ENCODE results near the gene SLC25A6.

DNA sequence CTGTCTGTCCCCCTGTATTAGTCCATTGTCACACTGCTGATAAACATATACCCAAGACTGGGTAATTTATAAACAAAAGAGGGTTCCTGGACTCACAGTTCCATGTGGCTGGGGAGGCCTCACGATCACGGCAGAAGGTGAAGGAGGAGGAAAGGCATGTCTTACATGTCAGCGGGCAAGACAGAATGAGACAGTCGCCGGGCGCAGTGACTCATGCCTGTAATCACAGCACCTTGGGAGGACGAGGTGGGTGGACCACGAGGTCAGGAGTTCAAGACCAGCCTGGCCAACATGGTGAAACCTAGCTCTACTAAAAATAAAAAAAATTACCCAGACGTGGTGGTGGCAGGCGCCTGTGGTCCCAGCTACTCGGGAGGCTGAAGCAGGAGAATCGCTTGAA lies 30.6 kb downstream of the SLC25A6 start:
- TF ChIP-seq POLR2AphosphoS5 (IDR thresholded peaks at IDR 0.05) (no peak), REST (IDR thresholded peaks at IDR 0.05; ENCODE audit: borderline replicate concordance) (no peak), RAD21 (conservative IDR thresholded peaks at IDR 0.05) (no peak), EZH2 (IDR thresholded peaks at IDR 0.05; ENCODE audit: borderline replicate concordance, insufficient read depth, low read length, poor library complexity, severe bottlenecking) (no peak), EP300 (conservative IDR thresholded peaks at IDR 0.05; ENCODE audit: poor library complexity, severe bottlenecking) (no peak), TAF1 (IDR thresholded peaks at IDR 0.05; ENCODE audit: low read depth) (no peak), SMC3 (conservative IDR thresholded peaks at IDR 0.05; ENCODE audit: poor library complexity) (no peak)
- TF ChIP-seq, protein P1, sequence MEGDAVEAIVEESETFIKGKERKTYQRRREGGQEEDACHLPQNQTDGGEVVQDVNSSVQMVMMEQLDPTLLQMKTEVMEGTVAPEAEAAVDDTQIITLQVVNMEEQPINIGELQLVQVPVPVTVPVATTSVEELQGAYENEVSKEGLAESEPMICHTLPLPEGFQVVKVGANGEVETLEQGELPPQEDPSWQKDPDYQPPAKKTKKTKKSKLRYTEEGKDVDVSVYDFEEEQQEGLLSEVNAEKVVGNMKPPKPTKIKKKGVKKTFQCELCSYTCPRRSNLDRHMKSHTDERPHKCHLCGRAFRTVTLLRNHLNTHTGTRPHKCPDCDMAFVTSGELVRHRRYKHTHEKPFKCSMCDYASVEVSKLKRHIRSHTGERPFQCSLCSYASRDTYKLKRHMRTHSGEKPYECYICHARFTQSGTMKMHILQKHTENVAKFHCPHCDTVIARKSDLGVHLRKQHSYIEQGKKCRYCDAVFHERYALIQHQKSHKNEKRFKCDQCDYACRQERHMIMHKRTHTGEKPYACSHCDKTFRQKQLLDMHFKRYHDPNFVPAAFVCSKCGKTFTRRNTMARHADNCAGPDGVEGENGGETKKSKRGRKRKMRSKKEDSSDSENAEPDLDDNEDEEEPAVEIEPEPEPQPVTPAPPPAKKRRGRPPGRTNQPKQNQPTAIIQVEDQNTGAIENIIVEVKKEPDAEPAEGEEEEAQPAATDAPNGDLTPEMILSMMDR (IDR thresholded peaks at IDR 0.05; ENCODE audit: poor library complexity, severe bottlenecking) = no peak
